Peyer's patch (tissue), 4 donors: Measurements from ENCODE around the gene HS6ST1. TPM values are rescaled to one million over a fixed set of nuclear protein-coding genes. Genes with fewer than 3 reads are reported as not detected.

ENCODE experiments used
- DNase-seq, 3 donors: peaks; one replicate each; pipeline ENCODE4 v3.0.0-alpha.2; 2017 to 2019
- H3K27ac ChIP-seq, 4 donors: fragments of 200-600 bp; sonication (generic); one replicate each; pipeline ENCODE4 v1.5.1; 2016 to 2019
- H3K27me3 ChIP-seq, 2 donors: fragments of 200-600 bp; sonication (generic); one replicate each; pipeline ENCODE4 v1.5.1; 2019
- H3K36me3 ChIP-seq, 3 donors: fragments of 200-600 bp; sonication (generic); one replicate each; pipeline ENCODE4 v1.5.1; 2016 to 2019
- H3K4me1 ChIP-seq, 4 donors: fragments of 200-600 bp; sonication (generic); one replicate each; pipeline ENCODE4 v1.5.1; 2016 to 2019
- H3K4me3 ChIP-seq, 4 donors: fragments of 200-600 bp; sonication (generic); 1 replicate in 3 of 4; 2 replicates in 1 of 4; pipeline ENCODE4 v1.5.1; 2016 to 2019; ENCODE audit warnings: mild to moderate bottlenecking in 1 of 4
- H3K9me3 ChIP-seq, 4 donors: fragments of 200-600 bp; sonication (generic); one replicate each; pipeline ENCODE4 v1.5.1; 2016 to 2019; ENCODE audit warnings: mild to moderate bottlenecking in 1 of 4
- POLR2A ChIP-seq, 2 donors: fragments of 450-650 bp; IDR thresholded peaks; one replicate each; pipeline ENCODE4 v1.5.1; 2017; ENCODE audit warnings: antibody characterized with exemption in 2 of 2, mild to moderate bottlenecking in 2 of 2, moderate library complexity in 2 of 2
- total RNA-seq, 4 donors: library from RNA; depleted of rRNA; stranded (reverse); fragments of >200 nt; gene quantifications; one replicate each; pipeline ENCODE4 v1.1.0, GENCODE V29; 2016
- TF ChIP-seq, protein P1 (sequence below), 6 experiments: fragments of 450-650 bp in 4 of 6; fragments of 200-600 bp in 2 of 6; sonication (generic) in 1 of 6; IDR thresholded peaks; one replicate each; pipeline ENCODE4 v1.5.1; 2017 to 2019; ENCODE audit warnings: antibody characterized with exemption in 6 of 6, mild to moderate bottlenecking in 3 of 6, moderate library complexity in 1 of 6

Gene HS6ST1
- total RNA-seq, 4 donors from 2014 or later: 16.5 to 52.0 (median 40.2) TPM

DNA sequence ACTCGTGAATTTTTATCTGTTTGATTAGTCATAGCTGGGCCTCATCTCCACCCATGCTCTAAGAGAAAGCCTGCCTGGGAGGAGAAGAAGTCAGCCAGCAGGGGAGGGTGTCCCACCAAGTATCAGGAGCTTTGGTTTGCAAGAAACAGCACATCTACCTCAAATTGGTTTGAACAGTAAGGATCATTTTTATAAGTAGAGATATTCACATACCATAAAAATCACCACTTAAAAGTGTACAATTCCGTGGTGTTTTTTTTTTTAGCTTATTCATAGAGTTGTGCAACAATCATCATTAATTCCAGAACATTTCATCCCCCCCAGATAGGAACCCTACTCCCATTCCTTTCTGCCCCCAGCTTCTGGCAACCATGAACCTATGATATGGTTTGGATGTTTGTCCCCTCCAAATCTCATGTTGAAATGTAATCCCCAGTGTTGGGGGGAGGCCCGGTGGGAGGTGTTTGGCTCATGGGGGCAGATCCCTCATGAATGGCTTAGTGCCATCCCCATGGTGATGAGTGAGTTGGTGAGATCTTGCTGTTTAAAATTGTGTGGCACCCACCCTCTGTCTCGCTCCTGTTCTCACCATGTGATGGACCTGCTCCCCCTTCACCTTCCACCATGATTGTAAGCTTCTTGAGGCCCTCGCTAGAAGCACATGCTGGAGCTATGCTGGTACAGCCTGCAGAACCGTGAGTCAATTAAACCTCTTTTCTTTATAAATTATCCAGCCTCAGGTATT is 36.2 kb upstream of the HS6ST1 start:
- DNase-seq: peak in 1 of 3 donors; percentile 9
- no peak overlapping the region for H3K4me3 ChIP-seq

DNA sequence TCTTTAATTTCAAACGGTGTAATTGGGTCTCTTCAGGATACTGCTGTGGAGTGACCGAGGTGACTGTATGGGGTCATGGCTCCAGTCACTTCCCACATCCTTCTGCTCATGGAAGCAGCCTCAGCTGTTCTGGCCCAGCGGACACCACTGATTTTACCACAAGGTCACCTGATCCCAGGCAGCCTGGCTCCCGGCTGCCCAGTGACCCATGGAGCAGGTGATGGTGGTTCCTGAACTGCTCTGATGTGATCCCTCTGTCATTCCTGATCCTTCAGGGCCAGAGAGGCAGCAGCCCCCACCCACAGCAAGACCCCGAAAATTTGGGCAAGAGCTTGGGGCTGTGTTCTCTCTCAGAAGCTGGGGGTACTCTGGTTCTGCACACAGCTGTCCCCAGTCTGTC is 35.5 kb upstream of the HS6ST1 start:
- TF ChIP-seq, protein P1, sequence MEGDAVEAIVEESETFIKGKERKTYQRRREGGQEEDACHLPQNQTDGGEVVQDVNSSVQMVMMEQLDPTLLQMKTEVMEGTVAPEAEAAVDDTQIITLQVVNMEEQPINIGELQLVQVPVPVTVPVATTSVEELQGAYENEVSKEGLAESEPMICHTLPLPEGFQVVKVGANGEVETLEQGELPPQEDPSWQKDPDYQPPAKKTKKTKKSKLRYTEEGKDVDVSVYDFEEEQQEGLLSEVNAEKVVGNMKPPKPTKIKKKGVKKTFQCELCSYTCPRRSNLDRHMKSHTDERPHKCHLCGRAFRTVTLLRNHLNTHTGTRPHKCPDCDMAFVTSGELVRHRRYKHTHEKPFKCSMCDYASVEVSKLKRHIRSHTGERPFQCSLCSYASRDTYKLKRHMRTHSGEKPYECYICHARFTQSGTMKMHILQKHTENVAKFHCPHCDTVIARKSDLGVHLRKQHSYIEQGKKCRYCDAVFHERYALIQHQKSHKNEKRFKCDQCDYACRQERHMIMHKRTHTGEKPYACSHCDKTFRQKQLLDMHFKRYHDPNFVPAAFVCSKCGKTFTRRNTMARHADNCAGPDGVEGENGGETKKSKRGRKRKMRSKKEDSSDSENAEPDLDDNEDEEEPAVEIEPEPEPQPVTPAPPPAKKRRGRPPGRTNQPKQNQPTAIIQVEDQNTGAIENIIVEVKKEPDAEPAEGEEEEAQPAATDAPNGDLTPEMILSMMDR (IDR thresholded peaks at IDR 0.05): no peak
- TF ChIP-seq POLR2A (IDR thresholded peaks at IDR 0.05): no peak
- Histone ChIP-seq H3K27me3 (no peaks in the 10 kb centered on the region), H3K36me3 (no peaks in the 10 kb centered on the region), H3K4me1 (no peaks in the 10 kb centered on the region), H3K27ac (no peak overlapping the region), H3K9me3 (no peaks in the 10 kb centered on the region), H3K4me3 (no peak overlapping the region)
- DNase-seq: no peak

More for the DNA sequence above, 36.2 kb upstream of the HS6ST1 start:
- no peak overlapping the region for H3K27ac ChIP-seq
- H3K9me3 ChIP-seq: no peaks in the 10 kb centered on the region
- H3K36me3 ChIP-seq: no peaks in the 10 kb centered on the region
- H3K27me3 ChIP-seq: no peaks in the 10 kb centered on the region
- no peaks in the 10 kb centered on the region for H3K4me1 ChIP-seq
- TF ChIP-seq, protein P1 (IDR thresholded peaks at IDR 0.05): no peak
- no peak for TF ChIP-seq POLR2A (IDR thresholded peaks at IDR 0.05)

DNA sequence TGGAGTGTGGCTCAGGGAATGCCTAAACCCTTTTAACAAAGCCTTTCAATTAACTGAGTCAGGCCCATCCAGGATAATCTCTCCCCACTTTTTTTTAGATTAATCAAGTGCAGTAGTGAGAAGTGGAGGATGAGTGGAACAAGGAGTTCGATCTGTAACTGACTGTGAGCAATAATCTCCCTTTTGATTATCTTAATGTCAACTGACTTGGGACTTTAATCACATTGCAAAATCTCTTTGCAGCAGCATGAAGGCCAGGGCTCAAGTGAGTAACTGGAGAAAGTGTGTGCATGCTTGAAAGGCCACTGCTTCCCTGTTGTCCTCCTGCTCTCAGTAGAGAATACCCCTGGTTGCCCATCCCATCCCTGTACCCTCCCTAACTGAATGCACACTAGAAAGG is 32.1 kb upstream of the HS6ST1 start:
- no peaks in the 10 kb centered on the region for H3K36me3 ChIP-seq
- no peaks in the 10 kb centered on the region for H3K27me3 ChIP-seq
- peaks cover 0 to 15% (median 0%) of the 10 kb centered on the region in 4 donors for H3K4me1 ChIP-seq
- H3K4me3 ChIP-seq: no peak overlapping the region
- no peaks in the 10 kb centered on the region for H3K9me3 ChIP-seq
- TF ChIP-seq POLR2A (IDR thresholded peaks at IDR 0.05): no peak
- TF ChIP-seq, protein P1 (IDR thresholded peaks at IDR 0.05): no peak
- H3K27ac ChIP-seq: no peak overlapping the region
- DNase-seq: no peak

DNA sequence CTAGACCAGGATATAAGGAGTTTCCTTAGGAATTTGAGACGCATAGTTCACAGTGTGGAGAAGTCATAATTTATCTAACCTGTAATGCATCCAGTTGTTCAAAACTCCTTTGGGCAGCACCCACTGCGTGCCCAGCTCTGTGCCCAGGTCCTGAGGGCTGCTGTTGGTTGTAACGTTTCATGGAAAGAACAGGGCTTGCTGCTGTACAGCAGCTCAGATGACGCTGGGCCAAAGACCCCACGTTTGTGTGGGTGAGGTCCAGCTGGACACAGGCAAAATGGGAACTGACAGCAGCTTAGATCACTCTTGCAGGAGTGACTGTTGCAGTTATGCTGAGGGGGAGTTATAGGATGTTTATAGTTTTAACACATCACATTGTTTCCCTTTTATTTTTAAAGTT is 30.0 kb upstream of the HS6ST1 start:
- Histone ChIP-seq H3K9me3 (no peaks in the 10 kb centered on the region), H3K36me3 (no peaks in the 10 kb centered on the region), H3K27me3 (no peaks in the 10 kb centered on the region), H3K27ac (peak overlapping the region in 1 of 4 donors; percentile 29), H3K4me1 (peaks cover 0 to 15% (median 0%) of the 10 kb centered on the region in 4 donors), H3K4me3 (no peak overlapping the region)
- peak in 1 of 3 donors; percentile 9 for DNase-seq
- TF ChIP-seq POLR2A (IDR thresholded peaks at IDR 0.05): no peak

DNA sequence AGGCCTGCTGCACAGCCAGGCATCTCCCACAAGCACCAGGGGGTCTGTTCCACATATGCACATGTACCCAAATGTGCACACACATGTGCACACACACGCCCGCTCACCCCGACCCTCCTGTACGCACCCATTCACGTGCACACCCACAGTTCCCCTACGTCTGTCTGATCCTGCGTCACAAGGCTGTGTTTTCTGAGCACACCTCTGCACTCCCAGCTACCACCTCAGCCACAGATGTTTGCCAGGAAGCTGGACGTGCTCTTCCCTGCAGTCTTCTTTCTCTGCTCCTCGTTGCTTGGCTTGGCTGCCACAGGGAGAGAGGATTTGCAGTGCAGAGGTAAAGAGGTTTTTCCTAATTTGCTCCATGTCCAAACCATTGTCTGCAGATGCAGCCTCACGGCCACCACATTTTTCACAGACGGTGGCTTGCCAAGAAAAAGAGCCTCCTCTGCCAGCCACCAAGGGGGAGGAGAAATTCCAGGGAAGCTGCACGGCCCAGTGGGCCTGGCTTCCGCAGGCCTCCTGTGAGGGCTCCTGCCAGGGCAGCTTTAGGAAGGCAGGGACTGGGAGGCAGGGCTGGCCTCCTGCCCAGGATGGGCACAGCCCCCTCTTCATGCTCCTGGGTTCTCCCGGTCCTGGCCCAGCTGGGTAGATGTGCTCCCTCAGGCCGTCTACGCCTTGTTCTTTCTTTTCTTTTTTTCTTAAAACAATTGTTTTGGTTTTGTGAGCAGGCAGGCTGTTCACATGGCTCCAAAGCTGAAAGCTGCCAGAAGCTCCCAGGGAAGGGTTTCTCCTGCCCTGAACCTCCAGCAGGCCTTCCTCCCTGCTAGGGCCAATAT is 29.3 kb upstream of the HS6ST1 start:
- Histone ChIP-seq H3K27ac (peak overlapping the region in 2 of 4 donors; percentile 29 to 46), H3K9me3 (no peaks in the 10 kb centered on the region), H3K27me3 (no peaks in the 10 kb centered on the region), H3K36me3 (no peaks in the 10 kb centered on the region), H3K4me3 (no peak overlapping the region), H3K4me1 (peaks cover 0 to 15% (median 0%) of the 10 kb centered on the region in 4 donors)
- peak in 1 of 3 donors; percentile 11 for DNase-seq
- TF ChIP-seq, protein P1 (IDR thresholded peaks at IDR 0.05): no peak
- no peak for TF ChIP-seq POLR2A (IDR thresholded peaks at IDR 0.05)

DNA sequence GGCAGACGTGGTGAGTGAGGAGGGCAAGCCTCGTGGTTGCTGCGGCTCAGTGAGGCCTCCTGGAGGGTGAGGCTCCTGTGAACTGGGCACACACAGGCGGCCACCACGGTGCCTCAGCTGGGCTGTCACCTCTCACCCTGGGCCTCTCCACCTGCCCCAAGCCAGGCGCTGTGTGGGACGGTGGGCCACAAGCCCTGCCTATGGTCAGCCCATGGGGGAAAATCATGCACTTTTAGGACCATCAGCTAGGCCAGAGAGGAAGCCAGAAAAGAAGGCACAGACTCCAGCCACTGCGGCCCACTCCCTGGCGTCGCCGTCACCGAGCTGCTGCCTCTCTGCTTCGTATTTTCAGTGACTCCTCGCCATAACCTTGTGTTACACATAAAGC is 28.5 kb upstream of the HS6ST1 start:
- Histone ChIP-seq H3K4me1 (peaks cover 0 to 15% (median 0%) of the 10 kb centered on the region in 4 donors), H3K9me3 (no peaks in the 10 kb centered on the region), H3K4me3 (no peak overlapping the region), H3K27ac (no peak overlapping the region), H3K27me3 (no peaks in the 10 kb centered on the region), H3K36me3 (no peaks in the 10 kb centered on the region)
- DNase-seq: peak in 1 of 3 donors; percentile 4
- TF ChIP-seq POLR2A (IDR thresholded peaks at IDR 0.05): no peak
- TF ChIP-seq, protein P1 (IDR thresholded peaks at IDR 0.05): no peak
